HepG2 (cell line): Measurements from ENCODE around the gene AGBL3. TPM values are rescaled to one million over a fixed set of nuclear protein-coding genes. Genes with fewer than 3 reads are reported as not detected.
A peak's percentile ranks its signal among the peaks of the same experiment; 100 is the strongest.

Experiments
- GRHL1 ChIP-seq: sonication (generic); formaldehyde crosslinking; conservative IDR thresholded peaks from 2 replicates; pipeline ENCODE4 v1.8.0; 2022; ENCODE audit warnings: missing genetic modification reagents
- KDM5A ChIP-seq: fragments of 200-600 bp; sonication (generic); IDR thresholded peaks from 2 replicates; pipeline ENCODE4 v1.7.0; 2018; ENCODE audit warnings: antibody characterized with exemption, mild to moderate bottlenecking, low read length, borderline replicate concordance
- MIXL1 ChIP-seq: IDR thresholded peaks from 2 replicates; pipeline ENCODE4 v1.6.1; 2016
- MXI1 ChIP-seq: IDR thresholded peaks from 3 replicates; pipeline ENCODE4 v1.6.1; 2012; ENCODE audit warnings: low read depth, low read length, inconsistent platforms, borderline replicate concordance
- MYC ChIP-seq: sonication (generic); formaldehyde crosslinking; IDR thresholded peaks from 2 replicates; pipeline ENCODE4 v1.9.0; 2021; ENCODE audit warnings: missing genetic modification reagents, borderline replicate concordance
- NFAT5 ChIP-seq: sonication (generic); formaldehyde crosslinking; IDR thresholded peaks from 2 replicates; pipeline ENCODE4 v1.4.0; 2020; ENCODE audit warnings: missing genetic modification reagents
- NR2C2 ChIP-seq: sonication (generic); formaldehyde crosslinking; IDR thresholded peaks from 2 replicates; pipeline ENCODE4 v1.4.0; 2020; ENCODE audit warnings: missing genetic modification reagents, mild to moderate bottlenecking, moderate library complexity, borderline replicate concordance
- PHF21A ChIP-seq: sonication (generic); formaldehyde crosslinking; IDR thresholded peaks from 2 replicates; pipeline ENCODE4 v1.5.0; 2020; ENCODE audit warnings: mild to moderate bottlenecking, missing genetic modification reagents
- PTBP1 ChIP-seq: fragments of 200-400 bp; formaldehyde crosslinking; IDR thresholded peaks from 2 replicates; pipeline ENCODE4 v1.6.1; 2018; ENCODE audit warnings: low read length, low read depth; ENCODE audit not compliant: poor library complexity, severe bottlenecking
- TCF7L2 ChIP-seq: IDR thresholded peaks from 2 replicates; pipeline ENCODE4 v1.6.1; 2011; ENCODE audit warnings: mild to moderate bottlenecking, low read depth, low read length, moderate library complexity
- WIZ ChIP-seq: sonication (generic); formaldehyde crosslinking; IDR thresholded peaks from 2 replicates; pipeline ENCODE4 v1.5.1; 2020; ENCODE audit warnings: mild to moderate bottlenecking, missing genetic modification reagents
- ZNF275 ChIP-seq: sonication (generic); formaldehyde crosslinking; IDR thresholded peaks from 2 replicates; pipeline ENCODE4 v1.8.0; 2022; ENCODE audit warnings: missing genetic modification reagents, mild to moderate bottlenecking, inconsistent platforms, borderline replicate concordance
- ZNF546 ChIP-seq: sonication (generic); formaldehyde crosslinking; conservative IDR thresholded peaks from 2 replicates; pipeline ENCODE4 v1.8.1; 2023; ENCODE audit warnings: mild to moderate bottlenecking, missing genetic modification reagents
- ZNF574 ChIP-seq: sonication (generic); formaldehyde crosslinking; IDR thresholded peaks from 2 replicates; pipeline ENCODE4 v1.4.0; 2020; ENCODE audit warnings: missing genetic modification reagents
- ZNF652 ChIP-seq: IDR thresholded peaks from 2 replicates; pipeline ENCODE4 v1.6.1; 2016; ENCODE audit warnings: low read depth, borderline replicate concordance
- ZNF883 ChIP-seq: sonication (generic); formaldehyde crosslinking; IDR thresholded peaks from 2 replicates; pipeline ENCODE4 v1.5.1; 2020; ENCODE audit warnings: mild to moderate bottlenecking, missing genetic modification reagents; ENCODE audit errors: not compliant biosample characterization
- ZSCAN31 ChIP-seq: sonication (generic); formaldehyde crosslinking; IDR thresholded peaks from 2 replicates; pipeline ENCODE4 v1.5.0; 2020; ENCODE audit warnings: low read depth, mild to moderate bottlenecking, missing genetic modification reagents
- polyA plus RNA-seq, 8 experiments: library from polyadenylated mRNA; depleted of rRNA in 3 of 8; stranded (reverse) in 7 of 8; unstranded in 1 of 8; fragments of >200 nt; fragmentation: Illumina TruSeq in 4 of 8; extraction: Trizol in 4 of 8; gene quantifications; 2 replicates each; pipeline versions ENCODE4 v1.2.1 to v1.2.3, GENCODE V29; 2011 to 2016; ENCODE audit warnings: low read depth in 4 of 8, missing spikeins in 1 of 8, mixed read lengths in 1 of 8; ENCODE audit not compliant: insufficient read depth in 1 of 8
- total RNA-seq, 5 experiments: library from RNA; depleted of rRNA; stranded (reverse); fragments of >200 nt; fragmentation: Illumina TruSeq; extraction: Trizol; gene quantifications; 2 replicates each; pipeline ENCODE4 v1.2.3, GENCODE V29; 2016; ENCODE audit warnings: low read depth in 1 of 5

The AGBL3 gene
- total and polyA plus RNA-seq, 2 of the 13 experiments (the other 11 are each of a cell fraction or from before 2014, with no cell fraction given): 2.2 to 7.2 TPM

- TF ChIP-seq NR2C2 (peak; percentile 56), PTBP1 (no peak), ZNF883 (no peak), PHF21A (peak; percentile 50), ZNF574 (peak; percentile 36), MYC (CRISPR knock-in tag) (no peak), MIXL1 (CRISPR knock-in tag) (peak; percentile 54; the same call in 1 of the 2 replicates), NFAT5 (CRISPR knock-in tag) (no peak), ZNF275 (CRISPR knock-in tag) (no peak), MXI1 (peak; percentile 95; the same call in 2 of the 3 replicates), GRHL1 (CRISPR knock-in tag) (no peak), WIZ (peak; percentile 46; the same call in 1 of the 2 replicates), KDM5A (no peak), ZNF546 (CRISPR knock-in tag) (no peak), TCF7L2 (no peak), ZNF652 (CRISPR knock-in tag) (0 out of 2 replicates have a peak, but pooled peaks have one; percentile 26), ZSCAN31 (peak; percentile 69; the same call in 1 of the 2 replicates)
These were observed 161.8 kb downstream of the AGBL3 start, which contains the start of gene TMEM140 (continued) for GRCh38 chr7:135147899-135148721.
